GM13976 (cell line): ENCODE data around the gene PRPH2.

Source experiments
- DNase-seq: peaks from one replicate; pipeline ENCODE4 v3.0.0; 2012; ENCODE audit warnings: low spot score
- CTCF ChIP-seq: IDR thresholded peaks from 2 replicates; pipeline ENCODE4 v1.5.1; 2012; ENCODE audit warnings: borderline replicate concordance, mild to moderate bottlenecking; ENCODE audit not compliant: insufficient read depth; ENCODE audit errors: extremely low read depth, missing control alignments, control extremely low read depth
- in situ Hi-C: fragments of 300-500 bp; cut with MboI; formaldehyde crosslinking; loops from one replicate; pipeline ENCODE4 v1.12.0; 2022; ENCODE audit warnings: low sequenced_read_pairs, mixed read lengths, inconsistent platforms; ENCODE audit not compliant: unreplicated experiment

Gene PRPH2

GRCh38 chr6:42715871-42716270, 6.5 kb downstream of the PRPH2 start:
- no peak for TF ChIP-seq CTCF
- in situ Hi-C loops, result no loop called here
- no peak for DNase-seq

- TF ChIP-seq CTCF, result no peak
Measured at GRCh38 chr6:42714098-42714761, 8.2 kb downstream of the PRPH2 start.

GRCh38 chr6:42711930-42712329, 10.5 kb downstream of the PRPH2 start:
- in situ Hi-C loops, result no loop called here
- DNase-seq, result no peak
- TF ChIP-seq CTCF, result no peak

More at GRCh38 chr6:42714098-42714761, 8.2 kb downstream of the PRPH2 start:
- no peak for DNase-seq
- in situ Hi-C loops, result no loop called here

GRCh38 chr6:42710316-42710715, 12.1 kb downstream of the PRPH2 start:
- in situ Hi-C loops, result no loop called here
- no peak for DNase-seq
- TF ChIP-seq CTCF, result no peak

GRCh38 chr6:42709871-42710270, 12.5 kb downstream of the PRPH2 start:
- in situ Hi-C loops, result no loop called here
- DNase-seq, result no peak
- TF ChIP-seq CTCF, result no peak

GRCh38 chr6:42708096-42708495, 14.3 kb downstream of the PRPH2 start:
- DNase-seq, result no peak
- in situ Hi-C loops, result no loop called here
- TF ChIP-seq CTCF, result no peak

GRCh38 chr6:42707595-42707994, 14.8 kb downstream of the PRPH2 start:
- no peak for DNase-seq
- in situ Hi-C loops, result no loop called here
- TF ChIP-seq CTCF, result no peak
